Superior temporal gyrus (tissue), 1 donor: ENCODE results near the gene TMED6.

Source experiments
- DNase-seq: peaks from one replicate; pipeline ENCODE4 v3.0.0-alpha.2; 2016; ENCODE audit errors: extremely low spot score

The TMED6 gene

GRCh38 chr16:69351309-69352027 is at the start of gene TMED6:
TMED6 (minus strand) TSS chr16:69351786; CDS start chr16:69351753, 33 bp downstream.
- no peak for DNase-seq

- DNase-seq, result no peak
These were observed 47.8 kb upstream of the TMED6 start for GRCh38 chr16:69399361-69399760.

- DNase-seq, result peak; percentile 78
These were observed 46.4 kb upstream of the TMED6 start for GRCh38 chr16:69397821-69398521.

- DNase-seq, result peak; percentile 95
These were observed 44.8 kb upstream of the TMED6 start for GRCh38 chr16:69396187-69397061.

GRCh38 chr16:69395859-69396186 is 44.2 kb upstream of the TMED6 start:
- DNase-seq, result no peak

GRCh38 chr16:69393898-69394849 is 42.6 kb upstream of the TMED6 start:
- no peak for DNase-seq

- DNase-seq, result no peak
These were observed 35.0 kb upstream of the TMED6 start for GRCh38 chr16:69386596-69386995.

- no peak for DNase-seq
These were observed 33.4 kb upstream of the TMED6 start for GRCh38 chr16:69384974-69385373.

- DNase-seq, result no peak
These were observed 30.8 kb upstream of the TMED6 start for GRCh38 chr16:69382421-69382820.

- DNase-seq, result no peak
These were observed 29.6 kb upstream of the TMED6 start for GRCh38 chr16:69381231-69381630.

- DNase-seq, result no peak
These were observed 27.2 kb upstream of the TMED6 start for GRCh38 chr16:69378760-69379159.

GRCh38 chr16:69378036-69378435 is 26.4 kb upstream of the TMED6 start:
- DNase-seq, result no peak

GRCh38 chr16:69376393-69377059 is 24.9 kb upstream of the TMED6 start:
- no peak for DNase-seq

- no peak for DNase-seq
These were observed 21.4 kb upstream of the TMED6 start for GRCh38 chr16:69373019-69373418.

- no peak for DNase-seq
These were observed 20.0 kb upstream of the TMED6 start for GRCh38 chr16:69371564-69371963.

GRCh38 chr16:69368866-69369265 is 17.3 kb upstream of the TMED6 start:
- no peak for DNase-seq

- no peak for DNase-seq
These were observed 16.4 kb upstream of the TMED6 start for GRCh38 chr16:69367980-69368379.

- no peak for DNase-seq
These were observed 14.8 kb upstream of the TMED6 start for GRCh38 chr16:69366431-69366830.

GRCh38 chr16:69365901-69366300 is 14.3 kb upstream of the TMED6 start:
- no peak for DNase-seq

- no peak for DNase-seq
These were observed 12.5 kb upstream of the TMED6 start for GRCh38 chr16:69364088-69364487.

- DNase-seq, result no peak
These were observed 11.7 kb upstream of the TMED6 start for GRCh38 chr16:69363281-69363717.
